Mucosa of descending colon (tissue), 3 donors: ENCODE data around the gene LPCAT1. TPM values are rescaled to one million over a fixed set of nuclear protein-coding genes. Genes with fewer than 3 reads are reported as not detected.

Experiments used
- ATAC-seq: fragments of 200-7000 bp; cut with Tn5 transposase; one replicate; pipeline ENCODE4 v1.9.1; 2020; ENCODE audit warnings: mild to moderate bottlenecking, moderate library complexity
- DNase-seq, 3 donors: peaks; one replicate each; pipeline ENCODE4 v3.0.0-alpha.2; 2020
- H3K36me3 ChIP-seq: fragments of 200-600 bp; one replicate; pipeline ENCODE4 v1.8.0; 2021; ENCODE audit warnings: low read depth, mild to moderate bottlenecking
- H3K4me1 ChIP-seq: fragments of 200-600 bp; one replicate; pipeline ENCODE4 v1.8.0; 2021; ENCODE audit warnings: low read depth, mild to moderate bottlenecking
- H3K4me3 ChIP-seq: fragments of 200-600 bp; one replicate; pipeline ENCODE4 v1.8.0; 2021; ENCODE audit warnings: mild to moderate bottlenecking
- H3K9me3 ChIP-seq: fragments of 200-600 bp; one replicate; pipeline ENCODE4 v1.8.0; 2021; ENCODE audit warnings: mild to moderate bottlenecking
- intact Hi-C, 2 donors: fragments of 100-400 bp; cut with DNase I in 1 of 2; cut with micrococcal nuclease in 1 of 2; formaldehyde crosslinking; loops; one replicate each; pipeline versions ENCODE4 v1.11.0 to v1.11.1; 2022; cut with DNase I, micrococcal nuclease
- total RNA-seq, 3 donors: library from RNA; stranded (reverse); fragmentation: NEBNext Ultra II Directional in 2 of 3; extraction: Animal tissue kit (Norgen Biotek cat#: 25700) in 2 of 3; gene quantifications; one replicate each; pipeline versions ENCODE4 v1.2.1 to v1.2.4, GENCODE V29; 2021 to 2023
- TF ChIP-seq, protein P1 (sequence below): fragments of 200-600 bp; IDR thresholded peaks from one replicate; pipeline ENCODE4 v1.8.0; 2022; ENCODE audit warnings: antibody characterized with exemption, mild to moderate bottlenecking
- donor health status: DM: no; HTN: no; CAD: no; lungs with moderate emphysema.
- donor health status: DM: no; HTN: no; CAD: no.
- donor health status: DM: no; HTN: yes; CAD: no.

Gene LPCAT1
- total RNA-seq, 3 donors from 2014 or later: 6.7 to 27.2 (median 26.0) TPM

DNA sequence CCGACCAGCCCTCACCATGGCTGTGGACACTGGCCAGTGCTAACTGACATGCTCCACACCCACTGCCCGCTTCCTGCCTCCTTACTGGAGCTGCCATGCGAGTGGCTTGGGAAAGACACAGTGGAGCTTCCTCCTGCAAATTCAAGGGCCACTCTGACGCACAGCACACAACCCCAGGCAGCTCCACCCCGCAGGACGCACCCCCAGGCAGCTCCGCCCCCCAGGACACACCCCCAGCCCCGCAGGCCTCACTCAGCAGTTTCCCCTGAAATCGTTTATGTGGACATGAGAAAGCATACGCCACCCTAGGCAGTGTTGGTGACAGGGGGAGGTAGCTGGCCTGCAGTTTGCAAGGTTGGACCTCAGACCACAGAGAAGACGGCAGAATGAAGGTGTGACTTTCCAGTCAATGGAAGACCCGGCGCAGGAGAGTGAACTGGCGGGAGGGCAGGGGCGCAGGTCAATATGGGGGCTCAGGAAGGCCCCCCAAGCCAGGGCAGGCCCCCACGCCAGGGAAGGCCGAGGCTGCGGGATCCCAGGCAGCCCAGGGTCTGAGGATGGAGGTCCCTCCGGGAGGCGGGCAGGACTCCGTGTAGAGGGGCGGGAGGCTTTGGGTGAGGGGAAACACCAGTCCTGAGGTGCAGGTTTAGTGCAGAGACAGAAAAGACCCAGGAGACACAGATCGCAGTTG is 21.6 kb downstream of the LPCAT1 start:
- H3K4me3 ChIP-seq: no peak overlapping the region
- TF ChIP-seq, protein P1, sequence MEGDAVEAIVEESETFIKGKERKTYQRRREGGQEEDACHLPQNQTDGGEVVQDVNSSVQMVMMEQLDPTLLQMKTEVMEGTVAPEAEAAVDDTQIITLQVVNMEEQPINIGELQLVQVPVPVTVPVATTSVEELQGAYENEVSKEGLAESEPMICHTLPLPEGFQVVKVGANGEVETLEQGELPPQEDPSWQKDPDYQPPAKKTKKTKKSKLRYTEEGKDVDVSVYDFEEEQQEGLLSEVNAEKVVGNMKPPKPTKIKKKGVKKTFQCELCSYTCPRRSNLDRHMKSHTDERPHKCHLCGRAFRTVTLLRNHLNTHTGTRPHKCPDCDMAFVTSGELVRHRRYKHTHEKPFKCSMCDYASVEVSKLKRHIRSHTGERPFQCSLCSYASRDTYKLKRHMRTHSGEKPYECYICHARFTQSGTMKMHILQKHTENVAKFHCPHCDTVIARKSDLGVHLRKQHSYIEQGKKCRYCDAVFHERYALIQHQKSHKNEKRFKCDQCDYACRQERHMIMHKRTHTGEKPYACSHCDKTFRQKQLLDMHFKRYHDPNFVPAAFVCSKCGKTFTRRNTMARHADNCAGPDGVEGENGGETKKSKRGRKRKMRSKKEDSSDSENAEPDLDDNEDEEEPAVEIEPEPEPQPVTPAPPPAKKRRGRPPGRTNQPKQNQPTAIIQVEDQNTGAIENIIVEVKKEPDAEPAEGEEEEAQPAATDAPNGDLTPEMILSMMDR: no peak
- peak in 2 of 3 donors; percentile 50 to 84 for DNase-seq
- no peaks in the 10 kb centered on the region for H3K4me1 ChIP-seq
- ATAC-seq: peak; percentile 72
- H3K36me3 ChIP-seq: no peaks in the 10 kb centered on the region
- H3K9me3 ChIP-seq: no peaks in the 10 kb centered on the region
- intact Hi-C loops: no loop called here

DNA sequence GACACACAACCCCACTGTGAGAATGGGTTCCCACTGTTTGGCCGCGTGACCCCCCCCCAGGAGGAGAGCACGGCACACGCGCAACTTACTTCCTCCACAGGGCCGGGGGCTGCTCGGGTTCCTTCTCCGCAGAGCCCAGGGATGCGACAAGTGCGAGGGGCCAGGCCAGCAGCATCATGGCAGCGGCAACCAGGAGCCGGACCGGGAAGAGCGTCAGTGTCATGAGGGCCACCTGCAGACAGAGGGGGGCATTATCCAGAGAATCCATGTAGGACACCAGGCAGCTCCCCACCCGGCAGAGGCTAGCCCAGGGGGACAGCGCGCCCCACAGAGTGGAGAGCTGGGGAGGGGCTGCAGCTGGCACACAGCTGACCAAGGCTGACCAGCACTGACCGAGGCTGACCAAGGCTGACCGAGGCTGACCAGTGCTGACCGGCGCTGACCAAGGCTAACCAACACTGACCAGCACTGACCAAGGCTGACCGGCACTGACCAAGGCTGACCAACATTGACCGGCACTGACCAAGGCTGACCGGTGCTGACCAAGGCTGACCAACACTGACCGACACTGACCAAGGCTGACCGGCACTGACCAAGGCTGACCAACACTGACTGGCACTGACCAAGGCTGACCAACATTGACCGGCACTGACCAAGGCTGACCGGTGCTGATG is 22.3 kb downstream of the LPCAT1 start:
- ATAC-seq: no peak
- TF ChIP-seq, protein P1: no peak
- intact Hi-C loops: no loop called here
- no peak for DNase-seq
- Histone ChIP-seq H3K9me3 (no peaks in the 10 kb centered on the region), H3K4me3 (no peak overlapping the region), H3K4me1 (no peaks in the 10 kb centered on the region), H3K36me3 (no peaks in the 10 kb centered on the region)

DNA sequence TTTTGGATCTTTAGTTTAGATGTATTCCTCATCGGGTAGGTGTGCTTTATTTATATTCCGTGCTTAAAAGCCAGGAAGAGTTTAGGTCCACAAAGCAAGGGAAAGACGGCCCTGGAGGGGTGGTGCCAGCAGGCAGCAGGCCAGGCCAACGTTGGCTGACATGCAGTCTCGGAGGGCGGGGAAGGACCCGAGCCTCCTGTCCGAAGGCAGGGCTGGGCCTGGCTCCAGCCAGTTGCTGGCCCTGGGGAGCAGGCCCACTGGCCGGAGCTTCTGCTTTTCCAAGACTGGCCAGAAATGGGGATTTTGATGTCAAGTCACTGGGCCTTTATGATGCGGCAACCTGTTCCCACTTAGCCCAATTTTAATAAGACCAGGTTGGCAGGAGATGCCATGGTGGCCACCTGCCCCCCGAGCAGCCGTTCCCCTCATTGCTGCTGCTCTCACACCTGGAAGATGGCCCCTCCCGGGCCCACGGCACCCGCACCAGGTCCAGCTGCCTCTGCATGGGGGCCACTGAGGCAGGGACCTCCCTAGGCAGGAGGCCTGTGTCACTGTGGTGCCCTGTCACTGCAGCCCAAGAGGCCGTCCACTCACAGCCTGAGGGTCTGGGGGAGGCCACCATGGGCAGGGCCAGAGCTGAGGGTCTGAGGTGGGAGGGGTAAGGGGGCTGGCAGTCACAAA is 23.2 kb downstream of the LPCAT1 start:
- H3K4me3 ChIP-seq: no peak overlapping the region
- H3K36me3 ChIP-seq: no peaks in the 10 kb centered on the region
- DNase-seq (peak in 2 of 3 donors; percentile 20 to 56), ATAC-seq (no peak)
- H3K4me1 ChIP-seq: no peaks in the 10 kb centered on the region
- TF ChIP-seq, protein P1: no peak
- intact Hi-C loops: no loop called here
- H3K9me3 ChIP-seq: no peaks in the 10 kb centered on the region

DNA sequence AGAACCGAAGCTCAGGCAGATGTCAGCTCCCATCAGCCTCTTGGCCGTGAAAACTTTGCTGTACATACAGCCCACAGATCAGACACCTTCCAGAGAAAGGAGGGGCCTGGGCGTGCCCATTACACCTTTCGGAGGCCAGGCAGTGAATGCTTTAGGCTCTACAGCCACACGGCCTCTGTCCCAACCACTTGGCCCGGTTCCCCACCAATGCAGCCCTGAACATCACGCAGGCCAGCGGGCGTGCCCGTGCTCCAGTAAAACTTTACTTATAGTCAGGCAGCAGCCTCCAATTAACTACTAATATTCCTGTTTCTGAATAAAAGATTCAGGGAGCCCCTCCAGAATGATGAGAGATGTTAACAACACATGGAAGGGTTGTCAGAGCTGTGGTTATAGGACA is 23.9 kb downstream of the LPCAT1 start:
- TF ChIP-seq, protein P1: no peak
- ATAC-seq: no peak
- no peaks in the 10 kb centered on the region for H3K36me3 ChIP-seq
- no peaks in the 10 kb centered on the region for H3K9me3 ChIP-seq
- no peaks in the 10 kb centered on the region for H3K4me1 ChIP-seq
- H3K4me3 ChIP-seq: no peak overlapping the region
- intact Hi-C loops: no loop called here
- no peak for DNase-seq

DNA sequence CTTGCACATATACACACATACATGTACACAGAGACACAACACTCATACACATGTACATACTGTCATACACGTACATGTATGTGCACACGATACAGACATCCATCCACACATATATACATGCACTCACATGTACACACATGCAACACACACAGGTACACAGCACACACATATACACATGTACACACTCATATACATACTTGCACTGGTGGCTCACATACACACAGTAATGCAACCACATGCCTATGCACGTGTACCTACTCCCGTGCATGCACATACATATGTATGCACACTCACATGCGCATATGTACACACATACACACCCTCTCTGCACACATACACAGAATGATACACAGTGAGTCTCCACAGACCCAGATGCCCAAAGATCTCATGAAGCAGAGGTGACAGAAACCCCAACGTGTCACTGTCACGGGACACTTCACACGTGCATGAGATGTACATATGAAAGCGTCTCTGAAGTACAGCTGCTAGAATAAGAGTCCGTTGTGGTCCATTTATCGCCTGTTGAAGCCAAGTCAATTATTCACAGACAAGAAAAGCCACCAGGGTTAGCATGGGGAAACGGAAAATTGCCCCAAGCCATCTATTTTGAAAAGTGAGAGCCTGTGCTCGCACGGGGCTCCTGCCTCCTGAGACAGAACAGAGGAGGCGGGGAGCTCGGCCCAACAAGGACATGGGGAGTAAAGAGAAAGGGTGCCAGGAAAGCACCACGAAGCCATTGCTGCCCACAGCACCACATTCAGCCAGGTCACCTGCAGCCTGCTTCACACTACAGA is 24.9 kb downstream of the LPCAT1 start:
- Histone ChIP-seq H3K4me1 (no peaks in the 10 kb centered on the region), H3K9me3 (no peaks in the 10 kb centered on the region), H3K36me3 (no peaks in the 10 kb centered on the region), H3K4me3 (no peak overlapping the region)
- ATAC-seq (no peak), DNase-seq (no peak)
- intact Hi-C loops: no loop called here
- TF ChIP-seq, protein P1: no peak
